ENCODE results near the gene ANKRD16.
A peak's percentile ranks its signal among the peaks of the same experiment; 100 is the strongest.
"Not testable (repeated sequence)": the region's sequence is repeated elsewhere in the genome, so short reads cannot be mapped to it uniquely, and the experiment has no call there.

ANKRD16 gene

GRCh38 chr10:5832946-5833345 lies 56.7 kb downstream of the ANKRD16 start:
- DNase-seq: no peak

DNA sequence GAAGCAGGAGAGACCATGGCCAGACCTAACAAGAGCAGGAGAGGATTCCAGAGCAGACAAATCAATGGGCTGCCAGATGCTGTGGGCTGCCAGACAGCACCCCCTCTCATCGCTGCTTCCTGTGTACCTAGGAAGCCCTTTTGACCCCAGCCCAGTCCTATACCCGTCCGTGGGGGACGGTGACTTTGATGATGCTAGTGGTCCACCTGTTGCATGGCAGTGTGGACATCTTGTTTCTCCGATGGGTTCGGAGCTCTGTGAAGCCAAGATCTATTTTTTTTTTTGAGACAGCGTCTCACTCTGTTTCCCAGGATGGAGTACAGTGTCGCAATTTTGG lies 58.3 kb downstream of the ANKRD16 start:
- DNase-seq: no peak

- DNase-seq: no peak
Measured at GRCh38 chr10:5830629-5831445, 58.9 kb downstream of the ANKRD16 start.

GRCh38 chr10:5829267-5829666 lies 60.4 kb downstream of the ANKRD16 start:
- no peak for DNase-seq

GRCh38 chr10:5828725-5829124 lies 61.0 kb downstream of the ANKRD16 start:
- no peak for DNase-seq

GRCh38 chr10:5827841-5828240 lies 61.9 kb downstream of the ANKRD16 start:
- no peak for DNase-seq

- DNase-seq: not testable (repeated sequence)
Measured at GRCh38 chr10:5826511-5826910, 63.2 kb downstream of the ANKRD16 start.

- no peak for DNase-seq
Measured at GRCh38 chr10:5818894-5819293, 70.8 kb downstream of the ANKRD16 start.

DNA sequence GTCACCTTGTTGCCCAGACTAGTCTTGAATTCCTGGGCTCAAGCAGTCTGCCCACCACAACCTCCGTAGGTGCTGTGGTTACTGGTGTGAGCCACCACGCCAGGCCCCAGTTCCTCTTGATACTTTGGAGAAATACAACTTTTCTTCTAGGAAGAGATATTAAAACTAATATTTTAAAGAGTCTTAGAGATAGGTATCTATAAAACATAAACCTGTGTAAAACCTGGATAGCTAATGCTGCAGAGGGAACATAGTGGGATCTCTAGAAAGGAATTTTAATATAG lies 71.7 kb downstream of the ANKRD16 start:
- no peak for DNase-seq

DNA sequence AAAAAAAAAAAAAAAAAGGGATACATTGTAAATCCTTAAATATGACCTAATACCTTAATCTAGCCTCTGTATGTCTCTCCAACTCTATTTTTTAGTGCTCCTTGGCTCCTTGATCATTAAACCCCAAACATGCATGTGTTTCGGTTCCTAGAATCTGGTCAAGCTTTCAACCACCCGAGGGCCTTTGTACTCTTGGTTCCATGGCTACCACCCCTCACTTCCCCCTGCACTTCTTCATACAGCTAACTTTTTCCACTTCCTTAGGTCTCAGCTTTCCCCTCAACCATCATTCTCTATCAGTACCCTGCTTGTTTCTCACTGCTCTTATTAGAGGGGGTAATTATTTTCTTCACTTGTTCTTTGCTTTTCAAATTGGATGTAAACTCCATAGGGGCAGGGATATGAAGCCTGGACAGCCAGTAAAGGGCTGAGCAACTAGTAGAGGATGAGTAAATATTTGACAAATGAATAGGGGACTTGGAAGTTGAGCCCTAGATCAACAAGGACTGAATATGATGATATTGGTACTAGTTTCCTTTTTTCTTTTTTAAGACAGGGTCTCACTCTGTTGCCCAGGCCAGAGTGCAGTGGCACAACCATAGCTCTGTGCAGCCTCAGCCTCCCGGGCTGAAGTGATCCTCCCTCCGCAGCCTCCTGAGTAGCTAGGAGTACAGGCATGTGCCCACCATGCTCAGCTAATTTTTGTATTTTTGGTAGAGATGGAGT lies 72.2 kb downstream of the ANKRD16 start:
- no peak for DNase-seq

DNA sequence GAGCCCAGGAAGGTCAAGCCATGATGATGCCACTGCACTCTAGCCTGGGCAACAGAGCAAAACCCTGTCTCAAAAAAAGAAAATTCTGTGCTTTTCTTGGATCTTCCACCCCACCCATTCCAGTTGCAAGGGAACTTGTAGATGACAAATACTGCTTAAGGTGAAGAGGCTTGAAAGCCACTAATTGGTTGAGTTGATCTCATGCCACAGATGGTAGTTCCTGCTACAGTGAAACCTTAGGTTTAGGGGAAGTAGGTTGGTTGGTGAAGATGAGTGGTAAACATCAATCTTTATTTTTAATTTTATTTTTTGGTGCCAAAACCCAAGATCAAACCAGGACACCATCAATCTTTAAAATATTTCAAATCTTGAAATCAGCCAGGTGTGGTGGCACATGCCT lies 73.5 kb downstream of the ANKRD16 start:
- DNase-seq: no peak

DNA sequence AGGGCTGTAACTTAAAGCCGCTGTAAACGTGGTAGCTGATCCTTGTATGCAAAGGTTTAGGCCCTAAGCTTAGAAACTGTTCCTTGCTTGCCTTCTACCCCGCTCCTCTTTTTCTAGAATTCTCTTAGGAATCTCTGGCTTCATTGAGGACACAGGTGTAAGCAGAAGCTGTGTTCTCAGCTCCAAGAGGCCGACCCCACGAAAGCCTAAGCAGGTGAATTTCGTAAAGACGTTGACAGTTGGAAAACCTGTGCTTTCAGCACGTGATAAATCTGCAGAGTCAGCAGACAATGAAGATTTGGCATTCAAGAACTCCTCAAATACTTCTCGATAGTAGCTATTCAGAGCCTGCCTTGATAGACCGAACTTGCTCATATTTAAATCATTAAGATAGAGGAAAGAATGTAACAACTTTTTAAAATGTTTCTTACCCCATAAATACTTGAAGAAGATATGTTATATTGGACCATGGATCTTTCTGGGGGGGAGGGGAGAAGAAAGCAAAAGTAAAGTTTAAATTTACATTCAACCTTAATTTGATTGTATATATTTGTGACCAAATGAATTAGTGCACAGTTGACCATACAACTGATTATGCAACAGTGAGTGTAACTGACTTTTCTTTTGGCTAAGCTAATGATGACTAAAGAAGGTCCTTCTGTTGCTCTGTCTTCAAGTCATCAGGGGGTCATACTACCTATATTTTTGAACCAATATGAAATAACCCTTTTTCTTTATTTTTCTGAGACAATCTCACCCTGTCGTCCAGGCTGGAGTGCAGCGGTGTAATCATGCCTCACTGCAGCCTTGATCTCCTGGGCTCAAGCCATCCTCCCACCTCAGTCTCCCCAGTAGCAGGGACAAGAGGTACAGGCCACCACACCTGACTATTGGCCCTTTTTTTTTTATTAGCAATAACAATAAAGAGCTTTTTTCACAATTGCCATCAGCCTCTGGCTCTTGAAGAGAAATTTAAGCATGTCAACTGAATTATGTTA lies 75.3 kb downstream of the ANKRD16 start:
- peak; percentile 18 for DNase-seq

- peak; percentile 98 for DNase-seq
Measured at GRCh38 chr10:5813341-5814109, 76.2 kb downstream of the ANKRD16 start, which contains the start of gene GDI2. TSS of gene GDI2 (minus strand) at chr10:5813434. CDS start at chr10:5813258, 176 bp downstream.

- no peak for DNase-seq
Measured at GRCh38 chr10:5813091-5813340, 76.7 kb downstream of the ANKRD16 start.

DNA sequence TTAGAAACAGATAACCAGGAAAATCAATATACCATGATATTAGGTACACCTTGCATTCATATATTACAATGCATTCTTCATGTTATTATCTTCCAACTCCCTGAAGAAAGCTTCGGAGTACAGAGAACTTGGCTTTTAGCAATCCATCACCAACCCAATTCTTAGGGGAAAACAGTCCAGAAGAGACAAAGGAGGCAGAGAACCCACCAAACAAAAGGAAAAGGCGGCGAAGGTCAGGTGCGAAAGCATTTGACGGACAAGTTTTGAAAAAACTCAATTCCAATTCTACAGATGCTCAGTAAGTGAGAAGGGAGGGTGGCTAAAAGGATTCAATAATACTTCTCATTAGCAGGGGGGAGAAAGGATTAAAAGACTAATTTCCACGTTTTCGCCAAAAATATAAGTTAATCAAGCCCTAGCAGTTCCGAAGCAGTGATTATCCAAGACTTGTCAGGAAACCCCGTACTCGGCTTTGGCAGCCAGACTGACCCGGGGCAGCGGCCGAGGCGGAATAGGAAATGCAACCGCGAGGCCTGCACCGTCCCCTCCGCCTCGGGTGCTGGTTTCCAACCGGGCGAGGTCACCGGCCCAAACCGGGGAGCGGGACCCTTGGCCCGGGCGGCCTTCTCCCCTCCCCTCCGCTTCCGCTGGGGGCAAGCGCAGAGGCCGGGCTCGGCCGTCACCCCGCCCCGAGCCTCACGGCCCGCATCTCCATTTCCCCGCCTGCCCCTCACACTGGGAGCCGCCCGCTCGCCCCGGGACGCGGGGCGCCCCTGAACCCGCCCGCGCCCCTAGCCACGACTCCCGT lies 77.2 kb downstream of the ANKRD16 start:
- peak; percentile 28 for DNase-seq

Data from fibroblast of skin of right biceps (primary cell).